K562 (cell line): ENCODE measurements around the gene AP1S3. TPM values are rescaled to one million over a fixed set of nuclear protein-coding genes. Genes with fewer than 3 reads are reported as not detected.

ENCODE experiments used
- AFF4 ChIP-seq: sonication (generic); formaldehyde crosslinking; IDR thresholded peaks from 2 replicates; pipeline ENCODE4 v1.8.0; 2023; ENCODE audit warnings: mild to moderate bottlenecking, missing genetic modification reagents
- BCL6 ChIP-seq: fragments of 250-450 bp; sonication (Bioruptor Pico); IDR thresholded peaks from 2 replicates; pipeline ENCODE4 v1.4.0; 2020
- BHLHE40 ChIP-seq: IDR thresholded peaks from 2 replicates; pipeline ENCODE4 v1.6.1; 2011; ENCODE audit warnings: low read length, improper control_type of control experiment
- CCAR2 ChIP-seq: fragments of 200-400 bp; formaldehyde crosslinking; IDR thresholded peaks from 2 replicates; pipeline ENCODE4 v1.6.1; 2017; ENCODE audit warnings: mild to moderate bottlenecking, low read depth, low read length
- CTCFL ChIP-seq: IDR thresholded peaks from 2 replicates; pipeline ENCODE4 v1.6.1; 2011; ENCODE audit warnings: borderline replicate concordance, low read depth, mild to moderate bottlenecking, moderate library complexity, low read length; ENCODE audit not compliant: insufficient read depth, poor library complexity, severe bottlenecking
- EHMT2 ChIP-seq: fragments of 450-650 bp; IDR thresholded peaks from 2 replicates; pipeline ENCODE4 v1.6.1; 2018; ENCODE audit warnings: antibody characterized with exemption
- EP400 ChIP-seq: fragments of 450-650 bp; IDR thresholded peaks from 2 replicates; pipeline ENCODE4 v1.6.1; 2017; ENCODE audit warnings: antibody characterized with exemption, mild to moderate bottlenecking, moderate library complexity
- HDAC8 ChIP-seq: fragments of 450-650 bp; IDR thresholded peaks from 2 replicates; pipeline ENCODE4 v1.6.1; 2016; ENCODE audit warnings: mild to moderate bottlenecking, missing genetic modification characterization, moderate library complexity, missing compliant biosample characterization
- ILK ChIP-seq: fragments of 450-650 bp; IDR thresholded peaks from 2 replicates; pipeline ENCODE4 v1.6.1; 2016; ENCODE audit warnings: missing genetic modification characterization, low read depth, mild to moderate bottlenecking, missing compliant biosample characterization, moderate library complexity, borderline replicate concordance
- KLF13 ChIP-seq: fragments of 450-650 bp; IDR thresholded peaks from 2 replicates; pipeline ENCODE4 v1.6.1; 2016; ENCODE audit warnings: missing genetic modification characterization, low read depth, mild to moderate bottlenecking, missing compliant biosample characterization, moderate library complexity, borderline replicate concordance
- MAFF ChIP-seq: IDR thresholded peaks from 2 replicates; pipeline ENCODE4 v1.6.1; 2012; ENCODE audit warnings: low read length, improper control_type of control experiment
- MCM7 ChIP-seq, 2 experiments: fragments of 450-650 bp; IDR thresholded peaks; 2 replicates each; pipeline ENCODE4 v1.6.1; 2016 to 2018
- MEF2D ChIP-seq: conservative IDR thresholded peaks from 2 replicates; pipeline ENCODE4 v1.6.1; 2016; ENCODE audit warnings: low read depth, missing genetic modification characterization, missing compliant biosample characterization
- POLR2B ChIP-seq: fragments of 450-650 bp; IDR thresholded peaks from 2 replicates; pipeline ENCODE4 v1.6.1; 2018; ENCODE audit warnings: low read depth; ENCODE audit not compliant: partially characterized antibody
- PREB ChIP-seq: sonication (generic); formaldehyde crosslinking; IDR thresholded peaks from 2 replicates; pipeline ENCODE4 v1.8.1; 2023; ENCODE audit warnings: mild to moderate bottlenecking, missing genetic modification reagents
- RBM14 ChIP-seq: fragments of 200-400 bp; formaldehyde crosslinking; IDR thresholded peaks from 2 replicates; pipeline ENCODE4 v1.6.1; 2018; ENCODE audit warnings: low read depth, mild to moderate bottlenecking, low read length, moderate library complexity, borderline replicate concordance; ENCODE audit not compliant: insufficient read depth
- SPI1 ChIP-seq: IDR thresholded peaks from 2 replicates; pipeline ENCODE4 v1.6.1; 2011; ENCODE audit warnings: low read depth, low read length, control low read depth, borderline replicate concordance
- TOE1 ChIP-seq, 2 experiments: fragments of 450-650 bp in 1 of 2; sonication (generic) in 1 of 2; formaldehyde crosslinking in 1 of 2; IDR thresholded peaks; 2 replicates each; pipeline versions ENCODE4 v1.7.1 to v1.8.0; 2016 to 2022; ENCODE audit warnings: borderline replicate concordance in 2 of 2, mild to moderate bottlenecking in 2 of 2, antibody characterized with exemption in 1 of 2, inconsistent platforms in 1 of 2, low read depth in 1 of 2, missing genetic modification reagents in 1 of 2, moderate library complexity in 1 of 2
- ZNF212 ChIP-seq: fragments of 450-650 bp; formaldehyde crosslinking; IDR thresholded peaks from 2 replicates; pipeline ENCODE4 v1.4.0; 2020; ENCODE audit warnings: mild to moderate bottlenecking
- ZNF586 ChIP-seq: fragments of 450-650 bp; formaldehyde crosslinking; conservative IDR thresholded peaks from 2 replicates; pipeline ENCODE4 v1.4.0; 2020; ENCODE audit warnings: mild to moderate bottlenecking, moderate library complexity
- polyA plus RNA-seq, 8 experiments: library from polyadenylated mRNA; depleted of rRNA in 4 of 8; stranded (reverse) in 5 of 8; unstranded in 3 of 8; fragments of >200 nt; fragmentation: Nextera tagmentation in 2 of 8; fragmentation: Illumina TruSeq in 1 of 8; extraction: Ambion mirVana in 2 of 8; extraction: Trizol in 1 of 8; gene quantifications; 2 replicates each; pipeline versions ENCODE4 v1.2.1 to v1.2.3, GENCODE V29; 2011 to 2014; ENCODE audit warnings: inconsistent platforms in 1 of 8, missing spikeins in 1 of 8
- total RNA-seq, 7 experiments: library from RNA; depleted of rRNA in 6 of 7; stranded (reverse); fragments of >200 nt in 6 of 7; fragmentation: Illumina TruSeq in 2 of 7; extraction: Trizol in 2 of 7; gene quantifications; 2 replicates each; pipeline versions ENCODE4 v1.2.1 to v1.2.3, GENCODE V29; 2011 to 2021; ENCODE audit warnings: low replicate concordance in 1 of 7

Gene AP1S3
- total and polyA plus RNA-seq, 9 of the 15 experiments (the other 6 are each of a cell fraction or from before 2014, with no cell fraction given): 0.50 to 3.8 (median 2.1) TPM

- TF ChIP-seq CTCFL (no peak), EP400 (peak; percentile 91), RBM14 (no peak), MAFF (no peak), SPI1 (no peak), AFF4 (CRISPR knock-in tag) (no peak), EHMT2 (peak; percentile 31; the same call in 1 of the 2 replicates), POLR2B (peak; percentile 95), HDAC8 (tag) (no peak), MCM7 (IDR thresholded peaks at IDR 0.05) (no peak), BCL6 (CRISPR knock-in tag) (no peak), PREB (CRISPR knock-in tag) (no peak), ZNF586 (CRISPR knock-in tag) (no peak), ZNF212 (CRISPR knock-in tag) (no peak), ILK (tag) (no peak), BHLHE40 (peak; percentile 32; the same call in 1 of the 2 replicates), TOE1 (IDR thresholded peaks at IDR 0.05; ENCODE audit: borderline replicate concordance) (no peak), TOE1 (CRISPR knock-in tag; IDR thresholded peaks at IDR 0.05; ENCODE audit: borderline replicate concordance, low read depth) (no peak), KLF13 (tag) (no peak), CCAR2 (no peak), MEF2D (tag) (no peak)
These were observed 113.4 kb downstream of the AP1S3 start (continued) for GRCh38 chr2:223723954-223724411.
